Peyer's patch (tissue), 4 donors: ENCODE results near the gene HIVEP2. TPM values are rescaled to one million over a fixed set of nuclear protein-coding genes. Genes with fewer than 3 reads are reported as not detected.

Experiments used
- DNase-seq, 3 donors: peaks; one replicate each; pipeline ENCODE4 v3.0.0-alpha.2; 2017 to 2019
- H3K27ac ChIP-seq, 4 donors: fragments of 200-600 bp; sonication (generic); one replicate each; pipeline ENCODE4 v1.5.1; 2016 to 2019
- H3K27me3 ChIP-seq, 2 donors: fragments of 200-600 bp; sonication (generic); one replicate each; pipeline ENCODE4 v1.5.1; 2019
- H3K36me3 ChIP-seq, 3 donors: fragments of 200-600 bp; sonication (generic); one replicate each; pipeline ENCODE4 v1.5.1; 2016 to 2019
- H3K4me1 ChIP-seq, 4 donors: fragments of 200-600 bp; sonication (generic); one replicate each; pipeline ENCODE4 v1.5.1; 2016 to 2019
- H3K4me3 ChIP-seq, 4 donors: fragments of 200-600 bp; sonication (generic); 1 replicate in 3 of 4; 2 replicates in 1 of 4; pipeline ENCODE4 v1.5.1; 2016 to 2019; ENCODE audit warnings: mild to moderate bottlenecking in 1 of 4
- H3K9me3 ChIP-seq, 4 donors: fragments of 200-600 bp; sonication (generic); one replicate each; pipeline ENCODE4 v1.5.1; 2016 to 2019; ENCODE audit warnings: mild to moderate bottlenecking in 1 of 4
- CTCF ChIP-seq, 6 experiments: fragments of 450-650 bp in 4 of 6; fragments of 200-600 bp in 2 of 6; sonication (generic) in 1 of 6; IDR thresholded peaks; one replicate each; pipeline ENCODE4 v1.5.1; 2017 to 2019; ENCODE audit warnings: antibody characterized with exemption in 6 of 6, mild to moderate bottlenecking in 3 of 6, moderate library complexity in 1 of 6
- POLR2A ChIP-seq, 2 donors: fragments of 450-650 bp; IDR thresholded peaks; one replicate each; pipeline ENCODE4 v1.5.1; 2017; ENCODE audit warnings: antibody characterized with exemption in 2 of 2, mild to moderate bottlenecking in 2 of 2, moderate library complexity in 2 of 2
- total RNA-seq, 4 donors: library from RNA; depleted of rRNA; stranded (reverse); fragments of >200 nt; gene quantifications; one replicate each; pipeline ENCODE4 v1.1.0, GENCODE V29; 2016

Gene HIVEP2
- total RNA-seq, 4 donors from 2014 or later, result 14.4 to 35.5 (median 19.5) TPM

- H3K4me1 ChIP-seq, result no peaks in the 10 kb centered on the region
- no peaks in the 10 kb centered on the region for H3K9me3 ChIP-seq
- DNase-seq, result no peak
- H3K4me3 ChIP-seq, result no peak overlapping the region
- no peak overlapping the region for H3K27ac ChIP-seq
- TF ChIP-seq POLR2A (IDR thresholded peaks at IDR 0.05) (no peak), CTCF (IDR thresholded peaks at IDR 0.05) (no peak)
- H3K36me3 ChIP-seq, result peaks cover 0 to 28% (median 0%) of the 10 kb centered on the region in 3 donors
- H3K27me3 ChIP-seq, result no peaks in the 10 kb centered on the region
Measured at GRCh38 chr6:142764311-142764710, 180.7 kb downstream of the HIVEP2 start.

GRCh38 chr6:142763205-142763604 is 181.8 kb downstream of the HIVEP2 start:
- Histone ChIP-seq H3K4me1 (no peaks in the 10 kb centered on the region), H3K9me3 (no peaks in the 10 kb centered on the region), H3K36me3 (peaks cover 0 to 39% (median 0%) of the 10 kb centered on the region in 3 donors), H3K4me3 (no peak overlapping the region), H3K27ac (no peak overlapping the region), H3K27me3 (no peaks in the 10 kb centered on the region)
- no peak for DNase-seq
- no peak for TF ChIP-seq POLR2A (IDR thresholded peaks at IDR 0.05)

GRCh38 chr6:142761756-142762155 is 183.2 kb downstream of the HIVEP2 start:
- Histone ChIP-seq H3K4me1 (no peaks in the 10 kb centered on the region), H3K27ac (no peak overlapping the region), H3K4me3 (no peak overlapping the region), H3K9me3 (no peaks in the 10 kb centered on the region), H3K27me3 (no peaks in the 10 kb centered on the region), H3K36me3 (peaks cover 0 to 43% (median 0%) of the 10 kb centered on the region in 3 donors)
- DNase-seq, result no peak
- TF ChIP-seq CTCF (IDR thresholded peaks at IDR 0.05) (no peak), POLR2A (IDR thresholded peaks at IDR 0.05) (no peak)

GRCh38 chr6:142760152-142760551 is 184.8 kb downstream of the HIVEP2 start:
- H3K9me3 ChIP-seq, result no peaks in the 10 kb centered on the region
- H3K4me3 ChIP-seq, result no peak overlapping the region

GRCh38 chr6:142758629-142759025 is 186.3 kb downstream of the HIVEP2 start:
- Histone ChIP-seq H3K4me3 (no peak overlapping the region), H3K27ac (no peak overlapping the region), H3K4me1 (no peaks in the 10 kb centered on the region), H3K27me3 (no peaks in the 10 kb centered on the region), H3K9me3 (no peaks in the 10 kb centered on the region), H3K36me3 (peaks cover 0 to 39% (median 0%) of the 10 kb centered on the region in 3 donors)
- TF ChIP-seq CTCF (IDR thresholded peaks at IDR 0.05) (no peak), POLR2A (IDR thresholded peaks at IDR 0.05) (no peak)
- DNase-seq, result no peak

More at GRCh38 chr6:142760152-142760551, 184.8 kb downstream of the HIVEP2 start:
- no peaks in the 10 kb centered on the region for H3K27me3 ChIP-seq
- no peaks in the 10 kb centered on the region for H3K4me1 ChIP-seq
- peaks cover 0 to 43% (median 0%) of the 10 kb centered on the region in 3 donors for H3K36me3 ChIP-seq
- H3K27ac ChIP-seq, result no peak overlapping the region
- no peak for DNase-seq
- TF ChIP-seq CTCF (IDR thresholded peaks at IDR 0.05) (no peak), POLR2A (IDR thresholded peaks at IDR 0.05) (no peak)

GRCh38 chr6:142757852-142758628 is 186.9 kb downstream of the HIVEP2 start:
- Histone ChIP-seq H3K4me1 (no peaks in the 10 kb centered on the region), H3K27me3 (no peaks in the 10 kb centered on the region)
- TF ChIP-seq CTCF (IDR thresholded peaks at IDR 0.05) (no peak), POLR2A (IDR thresholded peaks at IDR 0.05) (no peak)

More at GRCh38 chr6:142757852-142758628, 186.9 kb downstream of the HIVEP2 start:
- H3K4me3 ChIP-seq, result no peak overlapping the region
- peaks cover 0 to 45% (median 0%) of the 10 kb centered on the region in 3 donors for H3K36me3 ChIP-seq
- H3K27ac ChIP-seq, result no peak overlapping the region
- no peaks in the 10 kb centered on the region for H3K9me3 ChIP-seq
- DNase-seq, result no peak
